GM12878 (cell line): ENCODE results near the gene CACNA1I. TPM values are rescaled to one million over a fixed set of nuclear protein-coding genes. Genes with fewer than 3 reads are reported as not detected.

Experiments used
- ATAC-seq: fragments of 200-7000 bp; cut with Tn5 transposase; 3 replicates; pipeline ENCODE4 v1.9.1; 2020; ENCODE audit warnings: mild to moderate bottlenecking, moderate library complexity
- BruUV-seq: library from RNA; stranded (reverse); fragments of 400-500 nt; replicated peaks from 2 replicates; lab custom pipeline; 2021; lab: Mats Ljungman, UMichigan
- CTCF ChIA-PET: fragments of 300-600 bp; sonication (Branson Sonifier 250); formaldehyde crosslinking; extraction: SDS; loops from one replicate; lab custom pipeline; 2021; ENCODE audit warnings: inconsistent platforms; lab: Yijun Ruan, JAX
- POLR2A ChIA-PET: fragments of 350-600 bp; formaldehyde crosslinking; extraction: SDS; loops from one replicate; lab custom pipeline; 2021; ENCODE audit warnings: inconsistent platforms; lab: Charles Lee
- RAD21 ChIA-PET: fragments of 300-600 bp; sonication (Branson Sonifier 250); formaldehyde crosslinking; loops from one replicate; lab custom pipeline; 2023; ENCODE audit warnings: antibody characterized with exemption; ENCODE audit not compliant: unreplicated experiment; lab: Charles Lee
- SMC1A ChIA-PET: fragments of 300-600 bp; sonication (Branson Sonifier 250); formaldehyde crosslinking; loops from one replicate; lab custom pipeline; 2023; ENCODE audit not compliant: unreplicated experiment, uncharacterized antibody; lab: Charles Lee
- DNase-seq: peaks from one replicate; pipeline ENCODE4 v3.0.0-alpha.2; 2011; ENCODE audit warnings: low read depth, low spot score
- FAIRE-seq: peaks from 3 replicates; lab custom pipeline; 2011; peaks lifted over from hg19 to GRCh38; lab: Jason Lieb, UNC
- H2AFZ ChIP-seq: 2 replicates; pipeline ENCODE4 v1.6.0; 2011; ENCODE audit warnings: low read depth, low read length, control low read depth; ENCODE audit not compliant: control insufficient read depth
- H3K27ac ChIP-seq: 2 replicates; pipeline ENCODE4 v1.5.1; 2011; ENCODE audit warnings: control low read depth; ENCODE audit not compliant: control insufficient read depth, insufficient read depth
- H3K27me3 ChIP-seq, 2 experiments: replicated peaks in 1 of 2; 2 replicates each; pipeline versions ENCODE4 v1.6.0 to v1.6.1; 2011; ENCODE audit warnings: low read length in 1 of 2; ENCODE audit not compliant: control insufficient read depth in 2 of 2, insufficient read depth in 2 of 2
- H3K36me3 ChIP-seq, 2 experiments: 2 replicates each; pipeline ENCODE4 v1.5.1; 2011; ENCODE audit warnings: low read length in 1 of 2; ENCODE audit not compliant: control insufficient read depth in 2 of 2, insufficient read depth in 2 of 2
- H3K4me1 ChIP-seq: 2 replicates; pipeline ENCODE4 v1.6.1; 2011; ENCODE audit warnings: mild to moderate bottlenecking, low read length, moderate library complexity, mixed read lengths; ENCODE audit not compliant: control insufficient read depth, insufficient read depth
- H3K4me2 ChIP-seq: 2 replicates; pipeline ENCODE4 v1.6.0; 2011; ENCODE audit warnings: control low read depth; ENCODE audit not compliant: control insufficient read depth, insufficient read depth
- H3K4me3 ChIP-seq: fragments of 200-600 bp; sonication (generic); 2 replicates; pipeline ENCODE4 v1.5.1; 2016
- H3K79me2 ChIP-seq: 2 replicates; pipeline ENCODE4 v1.6.0; 2011; ENCODE audit warnings: low read length; ENCODE audit not compliant: control insufficient read depth, insufficient read depth
- H3K9ac ChIP-seq: 2 replicates; pipeline ENCODE4 v1.8.0; 2011; ENCODE audit warnings: low read length, control low read depth, mixed read lengths; ENCODE audit not compliant: control insufficient read depth, insufficient read depth
- H3K9me3 ChIP-seq: replicated peaks from 3 replicates; pipeline ENCODE4 v1.5.1; 2011; ENCODE audit warnings: mild to moderate bottlenecking, low read length; ENCODE audit not compliant: control insufficient read depth, insufficient read depth
- H4K20me1 ChIP-seq: 2 replicates; pipeline ENCODE4 v1.6.0; 2011; ENCODE audit not compliant: control insufficient read depth, insufficient read depth
- EGR1 ChIP-seq, 2 experiments: IDR thresholded peaks; 1 replicate in 1 of 2; 2 replicates in 1 of 2; pipeline ENCODE4 v1.6.1; 2011 to 2012; ENCODE audit warnings: low read depth in 2 of 2, low read length in 2 of 2, borderline replicate concordance in 1 of 2, mild to moderate bottlenecking in 1 of 2, moderate library complexity in 1 of 2
- FOS ChIP-seq: IDR thresholded peaks from 3 replicates; pipeline ENCODE4 v1.6.1; 2011; ENCODE audit warnings: borderline replicate concordance; ENCODE audit not compliant: insufficient read length; ENCODE audit errors: extremely low read depth
- NR2C1 ChIP-seq: fragments of 450-650 bp; IDR thresholded peaks from 2 replicates; pipeline ENCODE4 v1.6.1; 2017; ENCODE audit warnings: antibody characterized with exemption, mild to moderate bottlenecking, moderate library complexity
- PAX8 ChIP-seq: fragments of 450-650 bp; IDR thresholded peaks from 2 replicates; pipeline ENCODE4 v1.6.1; 2017; ENCODE audit warnings: mild to moderate bottlenecking, moderate library complexity
- RELA ChIP-seq: fragments of 450-650 bp; IDR thresholded peaks from 2 replicates; pipeline ENCODE4 v1.8.0; 2014; ENCODE audit warnings: borderline replicate concordance; ENCODE audit not compliant: partially characterized antibody
- SPI1 ChIP-seq: IDR thresholded peaks from 2 replicates; pipeline ENCODE4 v1.6.1; 2011; ENCODE audit warnings: low read depth, mild to moderate bottlenecking, low read length, moderate library complexity, borderline replicate concordance; ENCODE audit not compliant: insufficient read depth
- SUPT20H ChIP-seq: IDR thresholded peaks from 2 replicates; pipeline ENCODE4 v1.6.1; 2011; ENCODE audit warnings: low read depth, mild to moderate bottlenecking, low read length, moderate library complexity, borderline replicate concordance; ENCODE audit not compliant: control insufficient read depth
- WGBS: methylation state at CpG from one replicate; pipeline ENCODE4 v1.1.6; 2016; ENCODE audit warnings: low lambda C conversion rate; ENCODE audit not compliant: insufficient replicate concordance, insufficient coverage; ENCODE audit errors: missing lambda C conversion rate; 5-methylcytosine and 5-hydroxymethylcytosine counted together
- in situ Hi-C: fragments of 300-500 bp; cut with MboI; formaldehyde crosslinking; loops from 9 replicates; pipeline ENCODE4 v1.14.3; 2018; ENCODE audit warnings: mixed read lengths
- intact Hi-C: fragments of 100-400 bp; cut with micrococcal nuclease; formaldehyde crosslinking; loops from one replicate; pipeline ENCODE4 v1.14.2; 2022; ENCODE audit not compliant: unreplicated experiment
- polyA plus RNA-seq, 11 experiments: library from polyadenylated mRNA; depleted of rRNA in 4 of 11; unstranded in 6 of 11; stranded (reverse) in 5 of 11; fragments of >200 nt; fragmentation: Nextera tagmentation in 4 of 11; fragmentation: Illumina TruSeq in 1 of 11; extraction: Ambion mirVana in 4 of 11; extraction: Trizol in 1 of 11; gene quantifications; 1 replicate in 1 of 11; 2 replicates in 10 of 11; pipeline versions ENCODE4 v1.2.1 to v1.2.3, GENCODE V29; 2011 to 2016; ENCODE audit warnings: inconsistent platforms in 2 of 11, missing spikeins in 2 of 11, low read depth in 1 of 11
- total RNA-seq, 4 experiments: library from RNA; depleted of rRNA in 3 of 4; stranded (reverse); fragments of >200 nt in 3 of 4; fragmentation: Illumina TruSeq in 1 of 4; extraction: Trizol in 1 of 4; gene quantifications; 2 replicates each; pipeline versions ENCODE4 v1.2.1 to v1.2.3, GENCODE V29; 2013 to 2021
- TF ChIP-seq, protein P1 (sequence below): fragments of 450-650 bp; IDR thresholded peaks from 2 replicates; pipeline ENCODE4 v1.6.1; 2017; ENCODE audit warnings: mild to moderate bottlenecking, low read depth, inconsistent platforms; ENCODE audit not compliant: poor library complexity, severe bottlenecking

The CACNA1I gene
- total and polyA plus RNA-seq, 10 of the 15 experiments (the other 5 are each of a cell fraction or from before 2014, with no cell fraction given): 0.01 to 0.03 TPM; not detected in 8

GRCh38 chr22:39703091-39703490 is 132.5 kb downstream of the CACNA1I start:
- CTCF ChIA-PET: interaction anchor here (0.5 to 2.7 kb wide), 2 partner anchors 43 to 322 kb away, joined by 3 to 7 read pairs; no protein-coding TSS in a partner anchor
- peaks cover 1 to 10% of the 10 kb centered on the region in 2 experiments for H3K27me3 ChIP-seq
- ATAC-seq: no peak
- POLR2A ChIA-PET: no interaction called here
- no peak overlapping the region for H3K4me3 ChIP-seq
- no peak for TF ChIP-seq NR2C1
- TF ChIP-seq SUPT20H: no peak
- TF ChIP-seq, protein P1, sequence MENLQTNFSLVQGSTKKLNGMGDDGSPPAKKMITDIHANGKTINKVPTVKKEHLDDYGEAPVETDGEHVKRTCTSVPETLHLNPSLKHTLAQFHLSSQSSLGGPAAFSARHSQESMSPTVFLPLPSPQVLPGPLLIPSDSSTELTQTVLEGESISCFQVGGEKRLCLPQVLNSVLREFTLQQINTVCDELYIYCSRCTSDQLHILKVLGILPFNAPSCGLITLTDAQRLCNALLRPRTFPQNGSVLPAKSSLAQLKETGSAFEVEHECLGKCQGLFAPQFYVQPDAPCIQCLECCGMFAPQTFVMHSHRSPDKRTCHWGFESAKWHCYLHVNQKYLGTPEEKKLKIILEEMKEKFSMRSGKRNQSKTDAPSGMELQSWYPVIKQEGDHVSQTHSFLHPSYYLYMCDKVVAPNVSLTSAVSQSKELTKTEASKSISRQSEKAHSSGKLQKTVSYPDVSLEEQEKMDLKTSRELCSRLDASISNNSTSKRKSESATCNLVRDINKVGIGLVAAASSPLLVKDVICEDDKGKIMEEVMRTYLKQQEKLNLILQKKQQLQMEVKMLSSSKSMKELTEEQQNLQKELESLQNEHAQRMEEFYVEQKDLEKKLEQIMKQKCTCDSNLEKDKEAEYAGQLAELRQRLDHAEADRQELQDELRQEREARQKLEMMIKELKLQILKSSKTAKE: no peak
- TF ChIP-seq PAX8: no peak
- TF ChIP-seq EGR1 (IDR thresholded peaks at IDR 0.05; ENCODE audit: borderline replicate concordance in 1 of 2, low read depth in 2 of 2, low read length in 2 of 2): no peak
- TF ChIP-seq RELA: no peak
- TF ChIP-seq FOS: no peak
- TF ChIP-seq SPI1: no peak
- SMC1A ChIA-PET: no interaction called here
- H3K4me2 ChIP-seq: no peak overlapping the region
- no peak overlapping the region for H2AFZ ChIP-seq
- no peak for FAIRE-seq
- BruUV-seq: no TSS peak
- no peak for DNase-seq
- no peaks in the 10 kb centered on the region for H3K36me3 ChIP-seq
- no peaks in the 10 kb centered on the region for H3K4me1 ChIP-seq
- intact Hi-C loops (no loop called here), in situ Hi-C loops (no loop called here)
- no peaks in the 10 kb centered on the region for H4K20me1 ChIP-seq
- RAD21 ChIA-PET: interaction anchor here (0.9 kb wide), 1 partner anchor 196 kb away, joined by 3 read pairs; no protein-coding TSS in a partner anchor
- H3K9me3 ChIP-seq: no peaks in the 10 kb centered on the region
- no peaks in the 10 kb centered on the region for H3K79me2 ChIP-seq
- WGBS: 49% methylated on average over 8 of the region's 8 CpGs
- H3K9ac ChIP-seq: no peak overlapping the region
- no peak overlapping the region for H3K27ac ChIP-seq
